Osteoblast (primary cell): ENCODE results near the gene PRRG1. TPM values are rescaled to one million over a fixed set of nuclear protein-coding genes. Genes with fewer than 3 reads are reported as not detected.

ENCODE experiments used
- DNase-seq: peaks from one replicate; pipeline ENCODE4 v3.0.0; 2011; ENCODE audit warnings: low spot score, mixed read lengths; ENCODE audit not compliant: insufficient read length; ENCODE audit errors: missing footprints
- H2AFZ ChIP-seq: 2 replicates; pipeline ENCODE4 v1.6.0; 2011; ENCODE audit warnings: mild to moderate bottlenecking, low read length
- H3K27ac ChIP-seq: 2 replicates; pipeline ENCODE4 v1.5.1; 2011; ENCODE audit warnings: mild to moderate bottlenecking, low read depth, low read length, moderate library complexity
- H3K27me3 ChIP-seq: 2 replicates; pipeline ENCODE4 v1.6.0; 2012; ENCODE audit warnings: mild to moderate bottlenecking, control low read depth, inconsistent platforms, low read length, moderate library complexity; ENCODE audit not compliant: insufficient read depth
- H3K36me3 ChIP-seq: 2 replicates; pipeline ENCODE4 v1.5.1; 2011; ENCODE audit warnings: mild to moderate bottlenecking, low read length, control low read depth, moderate library complexity; ENCODE audit not compliant: insufficient read depth
- H3K4me1 ChIP-seq: 2 replicates; pipeline ENCODE4 v1.5.1; 2011; ENCODE audit warnings: mild to moderate bottlenecking, low read length, control low read depth, moderate library complexity; ENCODE audit not compliant: insufficient read depth
- H3K4me2 ChIP-seq: 2 replicates; pipeline ENCODE4 v1.6.0; 2011; ENCODE audit warnings: mild to moderate bottlenecking, low read length; ENCODE audit not compliant: insufficient read depth
- H3K4me3 ChIP-seq: fragments of 200-600 bp; sonication (generic); 3 replicates; pipeline ENCODE4 v1.5.1; 2012; ENCODE audit warnings: mild to moderate bottlenecking, low read length, inconsistent platforms; ENCODE audit not compliant: insufficient read depth
- H3K79me2 ChIP-seq: 2 replicates; pipeline ENCODE4 v1.6.0; 2012; ENCODE audit warnings: mild to moderate bottlenecking, low read length, control low read depth, inconsistent platforms; ENCODE audit not compliant: insufficient read depth
- H3K9me3 ChIP-seq: 2 replicates; pipeline ENCODE4 v1.5.1; 2011; ENCODE audit warnings: low read depth, low read length, control low read depth
- H4K20me1 ChIP-seq: 2 replicates; pipeline ENCODE4 v1.6.0; 2012; ENCODE audit warnings: mild to moderate bottlenecking, low read length, control low read depth; ENCODE audit not compliant: insufficient read depth
- CTCF ChIP-seq: IDR thresholded peaks from 2 replicates; pipeline ENCODE4 v1.5.1; 2011; ENCODE audit warnings: mild to moderate bottlenecking, low read depth, low read length, moderate library complexity; ENCODE audit errors: extremely low read depth
- total RNA-seq: library from RNA; depleted of rRNA; stranded (reverse); fragments of >200 nt; gene quantifications from 2 replicates; pipeline ENCODE4 v1.2.3, GENCODE V29; 2012

The PRRG1 gene
- total RNA-seq, 1 donor, result 16.3 TPM

DNA sequence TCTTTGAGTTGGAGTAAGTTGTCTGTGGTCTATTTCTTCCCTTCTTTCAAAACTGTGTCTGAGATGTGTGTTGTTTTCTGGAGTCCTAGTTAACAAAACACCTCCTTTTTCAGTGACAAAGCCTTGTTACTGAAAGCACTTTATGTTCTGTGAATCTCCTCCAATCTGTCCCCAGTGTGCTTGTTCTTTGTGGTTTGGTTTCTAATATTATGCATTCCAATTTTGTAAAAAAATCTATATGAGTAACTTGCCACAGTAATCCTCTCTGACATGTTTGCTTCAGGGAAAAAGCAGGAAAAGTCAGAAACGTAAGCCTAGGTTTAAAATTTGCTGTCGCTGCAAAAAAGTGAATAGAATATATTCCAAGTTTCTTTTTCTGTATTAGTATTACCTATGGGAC, 12.4 kb downstream of the PRRG1 start:
- H3K4me1 ChIP-seq, result no peaks in the 10 kb centered on the region
- H3K4me3 ChIP-seq, result no peak overlapping the region
- peak; percentile 32 for DNase-seq
- H4K20me1 ChIP-seq, result no peaks in the 10 kb centered on the region
- H3K4me2 ChIP-seq, result peak overlapping the region; percentile 10
- H2AFZ ChIP-seq, result no peak overlapping the region
- H3K27me3 ChIP-seq, result no peaks in the 10 kb centered on the region
- H3K9me3 ChIP-seq, result no peaks in the 10 kb centered on the region
- no peak for TF ChIP-seq CTCF
- H3K79me2 ChIP-seq, result peaks cover 58% of the 10 kb centered on the region
- no peaks in the 10 kb centered on the region for H3K36me3 ChIP-seq
- H3K27ac ChIP-seq, result no peak overlapping the region

DNA sequence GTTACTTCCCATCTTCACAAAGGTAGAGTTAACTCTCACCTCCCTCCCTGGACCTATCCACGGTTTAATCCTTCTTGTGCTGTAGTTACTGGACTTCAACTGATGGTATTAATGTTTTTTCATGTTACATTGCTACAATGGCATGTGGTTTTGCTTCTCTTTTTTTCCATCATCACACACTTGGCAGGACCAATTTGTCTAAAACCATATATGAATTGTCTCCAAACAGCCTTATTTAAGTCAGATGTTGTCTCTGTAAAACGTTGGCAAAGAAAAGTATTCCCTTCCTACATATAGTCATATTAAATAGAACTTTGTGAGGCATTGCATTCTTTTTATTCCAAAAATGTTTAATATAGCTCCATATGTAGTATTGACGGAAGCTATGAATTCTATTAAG, 15.5 kb downstream of the PRRG1 start:
- no peaks in the 10 kb centered on the region for H3K4me1 ChIP-seq
- H3K27me3 ChIP-seq, result no peaks in the 10 kb centered on the region
- no peaks in the 10 kb centered on the region for H3K9me3 ChIP-seq
- no peak overlapping the region for H3K27ac ChIP-seq
- DNase-seq, result no peak
- TF ChIP-seq CTCF, result no peak
- no peak overlapping the region for H3K4me3 ChIP-seq
- H3K4me2 ChIP-seq, result no peak overlapping the region
- peaks cover 54% of the 10 kb centered on the region for H3K79me2 ChIP-seq
- H2AFZ ChIP-seq, result no peak overlapping the region
- no peaks in the 10 kb centered on the region for H4K20me1 ChIP-seq
- H3K36me3 ChIP-seq, result no peaks in the 10 kb centered on the region

DNA sequence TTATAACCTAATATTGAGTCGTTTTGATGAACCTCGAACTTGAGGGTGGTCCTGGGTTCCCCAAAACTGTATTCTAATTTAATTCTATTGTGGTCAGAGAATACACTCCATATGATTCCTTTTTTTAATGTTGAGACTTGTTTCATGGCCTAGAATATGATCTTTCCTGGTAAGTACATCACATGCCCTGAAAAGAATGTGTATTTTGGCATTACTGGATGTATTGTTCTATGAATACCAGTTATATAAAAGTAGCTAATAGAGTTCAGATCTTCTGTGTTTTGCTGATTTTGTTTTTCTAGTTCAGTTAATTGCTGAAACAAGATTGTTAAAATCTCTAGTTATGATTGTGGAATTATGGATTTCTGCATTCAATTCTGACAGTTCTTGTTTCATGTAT, 18.8 kb downstream of the PRRG1 start:
- H3K79me2 ChIP-seq, result peaks cover 48% of the 10 kb centered on the region
- H3K4me1 ChIP-seq, result peaks cover 5% of the 10 kb centered on the region
- no peaks in the 10 kb centered on the region for H3K27me3 ChIP-seq
- no peak overlapping the region for H3K27ac ChIP-seq
- no peak overlapping the region for H3K4me2 ChIP-seq
- no peaks in the 10 kb centered on the region for H4K20me1 ChIP-seq
- DNase-seq, result no peak
- no peak overlapping the region for H2AFZ ChIP-seq
- no peaks in the 10 kb centered on the region for H3K9me3 ChIP-seq
- no peak overlapping the region for H3K4me3 ChIP-seq
- H3K36me3 ChIP-seq, result no peaks in the 10 kb centered on the region
- TF ChIP-seq CTCF, result no peak

DNA sequence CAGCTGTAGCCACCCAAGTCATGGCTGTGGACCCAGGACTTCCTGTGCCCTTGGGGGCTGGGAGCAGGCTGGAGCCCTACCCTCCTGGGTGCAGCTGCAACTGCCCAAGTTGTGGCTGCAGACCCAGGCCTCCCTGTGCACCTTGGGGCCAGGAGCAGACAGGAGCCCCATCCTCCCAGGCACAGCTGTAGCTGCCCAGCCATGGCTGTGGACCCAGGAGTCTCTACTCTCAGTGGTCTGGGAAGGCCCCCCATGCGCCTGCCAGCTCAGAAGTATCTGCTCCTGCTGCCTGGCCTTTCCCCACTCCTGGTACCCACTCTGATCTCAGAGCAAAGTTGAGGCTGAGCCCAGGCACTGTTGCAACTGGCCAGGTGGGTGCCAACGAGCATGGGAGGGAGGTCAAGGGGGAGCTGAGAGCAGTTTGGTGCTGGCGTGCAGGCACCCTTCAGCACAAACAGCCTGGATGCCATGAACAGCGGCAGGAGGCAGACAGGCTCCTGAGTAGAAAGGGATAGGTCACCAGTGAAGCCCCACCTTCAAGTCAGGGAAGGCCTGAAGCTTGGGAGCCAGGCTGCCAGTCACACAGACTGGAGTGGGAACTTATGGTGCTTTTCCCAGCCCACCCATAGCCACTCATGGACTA, 21.5 kb downstream of the PRRG1 start:
- no peaks in the 10 kb centered on the region for H4K20me1 ChIP-seq
- no peak overlapping the region for H3K4me3 ChIP-seq
- no peaks in the 10 kb centered on the region for H3K27me3 ChIP-seq
- no peak overlapping the region for H3K27ac ChIP-seq
- no peaks in the 10 kb centered on the region for H3K36me3 ChIP-seq
- TF ChIP-seq CTCF, result no peak
- no peak for DNase-seq
- no peak overlapping the region for H2AFZ ChIP-seq
- peaks cover 5% of the 10 kb centered on the region for H3K4me1 ChIP-seq
- H3K79me2 ChIP-seq, result peaks cover 46% of the 10 kb centered on the region
- no peak overlapping the region for H3K4me2 ChIP-seq
- H3K9me3 ChIP-seq, result no peaks in the 10 kb centered on the region
